ENCODE results near the gene ACSS1.

ACSS1 gene

DNA sequence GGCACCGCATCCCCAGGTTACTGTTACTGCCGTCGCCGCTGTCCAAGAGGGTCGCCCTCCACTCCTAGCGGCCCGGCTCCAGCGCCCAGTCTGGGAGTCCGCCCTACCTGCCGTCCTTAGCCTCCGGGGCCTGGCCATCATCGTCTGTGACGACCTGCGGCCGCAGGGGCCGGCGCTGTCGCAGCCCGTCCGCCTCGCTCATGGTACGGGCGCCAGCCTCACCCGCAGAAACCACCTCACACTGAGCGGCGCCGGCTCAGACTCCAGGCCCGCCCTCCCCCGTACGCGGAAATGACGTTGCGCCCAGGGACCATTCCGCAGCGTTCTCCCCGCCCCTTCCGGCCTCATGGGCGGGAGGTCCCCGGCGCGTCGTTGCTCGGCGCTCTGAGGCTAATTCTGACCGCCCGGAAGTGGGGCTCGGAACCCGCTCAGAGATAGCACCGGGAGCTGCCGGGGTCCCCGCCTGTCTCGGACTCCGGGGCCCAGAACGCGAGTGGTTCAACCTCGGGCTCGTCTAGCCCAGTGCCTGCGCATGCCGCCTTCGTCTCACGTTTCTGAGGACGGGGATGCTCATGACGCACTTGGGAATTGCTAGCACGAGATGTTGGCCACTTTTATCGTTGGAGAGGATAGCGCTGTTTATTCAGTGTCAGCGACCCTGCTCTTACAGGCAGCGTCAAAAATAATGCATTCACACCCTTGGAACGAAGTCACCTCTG lies 65.3 kb downstream of the ACSS1 start, which contains the start of gene APMAP:
Gene APMAP (minus strand): TSS at position 265 of the 719 bp plus-strand sequence. CDS start 63 bp downstream, at position 202.
- DNase-seq (ENCODE audit: low spot score), result peak; percentile 97

- DNase-seq (ENCODE audit: low spot score), result peak; percentile 34
Observed at GRCh38 chr20:24991897-24992486, 65.9 kb downstream of the ACSS1 start.

DNA sequence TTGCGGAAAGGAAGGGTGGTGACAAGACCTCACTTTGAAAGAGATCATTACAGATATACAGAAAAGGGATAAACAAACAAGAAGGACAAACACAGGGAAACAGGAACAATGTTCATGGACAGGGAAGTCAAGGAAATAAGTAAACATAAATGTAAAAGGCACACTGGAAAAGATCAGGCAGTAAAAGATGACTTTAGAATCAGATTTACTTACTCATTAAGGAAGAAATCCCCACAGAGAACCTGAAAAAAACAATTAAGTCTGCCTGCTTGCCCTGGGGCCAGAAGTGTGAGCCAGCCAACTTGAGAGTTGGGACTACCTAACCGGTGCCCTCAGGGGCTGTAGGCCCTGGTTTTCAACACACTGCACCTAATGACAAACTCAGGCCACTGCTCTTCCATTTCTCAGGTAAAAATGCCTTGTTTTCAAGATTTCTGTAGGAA lies 67.1 kb downstream of the ACSS1 start:
- no peak for DNase-seq (ENCODE audit: low spot score)

DNA sequence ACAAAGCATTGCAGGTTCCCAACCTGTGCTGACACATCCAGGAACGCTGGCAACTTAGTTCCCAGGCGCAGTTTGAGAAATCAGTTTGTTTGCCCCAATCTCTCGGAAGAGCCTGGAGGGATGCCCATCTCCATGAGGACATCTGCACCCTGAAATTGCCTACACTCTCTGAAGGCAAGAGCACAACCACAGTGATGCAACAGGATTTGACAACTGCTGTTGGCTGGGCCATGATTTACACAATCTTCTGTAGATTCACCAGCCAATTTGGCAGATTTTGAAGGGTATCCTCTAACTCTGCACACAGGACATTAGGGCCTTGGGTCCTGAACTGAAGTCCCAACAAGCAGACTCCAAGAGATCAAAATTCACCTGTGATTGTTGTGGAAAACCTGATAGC lies 68.8 kb downstream of the ACSS1 start:
- no peak for DNase-seq (ENCODE audit: low spot score)

DNA sequence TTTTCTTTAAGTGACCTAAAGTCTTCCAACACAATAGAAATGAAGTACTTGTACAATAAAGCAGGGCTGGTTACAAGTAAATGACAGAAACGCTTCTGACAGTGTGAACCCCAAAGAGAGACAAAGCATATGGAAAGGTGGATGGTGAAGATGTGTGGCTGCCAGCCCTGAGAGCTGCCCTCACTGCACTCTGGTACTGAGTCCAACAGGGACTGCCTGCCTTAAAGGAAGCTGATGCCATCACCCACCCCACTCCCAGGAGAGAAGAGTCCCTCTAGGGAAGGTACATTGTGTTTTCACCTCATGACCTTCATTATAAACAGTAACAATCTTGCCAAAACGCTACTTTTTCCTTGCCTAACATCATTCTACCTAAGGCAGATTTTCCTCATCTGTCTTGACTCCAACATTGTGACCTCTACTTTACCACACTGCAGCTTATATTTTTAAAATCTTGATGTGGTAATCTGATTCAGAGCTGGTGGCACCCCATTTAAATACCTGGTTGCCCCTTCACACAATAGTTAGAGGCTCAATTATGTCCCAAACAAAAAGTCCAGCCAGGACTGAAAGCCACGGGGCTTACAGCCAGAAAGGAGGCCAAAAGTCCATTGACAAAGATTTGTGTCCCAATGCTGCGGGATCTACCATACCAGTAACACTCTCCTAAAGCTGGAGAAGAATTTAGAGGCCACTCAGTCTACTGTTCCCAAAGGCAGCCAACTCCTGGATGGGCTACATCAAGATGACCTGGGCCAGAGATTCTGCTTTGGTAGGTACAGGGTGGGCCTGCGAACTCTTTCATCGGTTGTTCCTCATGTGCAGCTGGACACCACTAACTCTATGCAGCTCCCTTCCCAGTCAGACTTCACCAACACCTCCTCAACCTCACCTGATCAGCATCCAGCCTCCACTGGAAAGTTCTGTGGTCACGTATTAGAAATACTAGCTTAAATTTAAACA lies 69.8 kb downstream of the ACSS1 start:
- DNase-seq (ENCODE audit: low spot score), result no peak

- no peak for DNase-seq (ENCODE audit: low spot score)
Observed at GRCh38 chr20:24987244-24987643, 70.7 kb downstream of the ACSS1 start.

DNA sequence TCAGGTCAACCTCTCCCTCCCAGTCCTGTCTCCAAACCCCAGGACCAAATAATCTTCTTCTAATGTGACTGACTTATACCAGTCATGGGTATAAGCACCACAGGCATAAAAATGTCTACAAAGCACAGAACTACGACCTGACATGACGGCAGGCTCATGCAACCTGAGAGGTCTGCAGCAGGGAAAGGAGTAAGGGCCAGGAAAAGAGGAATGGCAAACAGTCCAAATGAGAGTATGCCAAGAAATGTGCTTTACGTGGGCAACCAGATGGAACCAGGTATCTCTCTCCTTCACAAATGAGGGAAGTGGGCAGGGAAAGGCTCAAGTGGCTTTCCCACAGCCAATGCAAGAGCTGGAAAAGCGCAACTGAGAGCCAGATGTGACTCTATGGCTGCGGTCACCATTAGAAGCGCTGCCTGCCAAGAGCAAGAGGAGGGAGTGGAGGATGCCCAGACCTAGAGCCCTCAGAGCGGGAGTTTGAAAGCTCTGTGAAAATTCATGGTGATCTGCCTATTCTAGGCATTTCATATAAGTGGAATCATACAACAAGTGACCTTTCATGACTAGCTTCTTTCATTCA lies 71.4 kb downstream of the ACSS1 start:
- DNase-seq (ENCODE audit: low spot score), result no peak

DNA sequence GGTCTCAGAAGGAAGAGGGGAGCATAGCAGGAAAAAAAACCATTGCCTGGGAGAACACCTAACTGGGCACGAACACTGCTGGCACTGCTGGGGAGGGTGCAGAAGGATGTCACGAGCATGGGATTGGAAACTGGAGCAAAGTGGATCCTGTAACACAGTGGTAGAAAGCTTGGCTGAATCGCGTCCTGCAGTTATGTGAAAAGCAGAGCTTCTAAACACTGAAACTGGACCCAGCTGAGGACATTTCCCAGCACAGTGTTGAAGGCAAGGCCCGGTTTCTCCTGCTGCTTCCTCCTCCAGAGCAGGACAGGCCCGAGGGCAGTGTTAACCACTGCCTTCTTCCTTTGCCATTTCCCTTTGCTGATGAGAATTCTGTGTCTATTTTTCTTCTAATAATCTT lies 72.1 kb downstream of the ACSS1 start:
- DNase-seq (ENCODE audit: low spot score), result no peak

- no peak for DNase-seq (ENCODE audit: low spot score)
Observed at GRCh38 chr20:24984961-24985640, 72.8 kb downstream of the ACSS1 start.

DNA sequence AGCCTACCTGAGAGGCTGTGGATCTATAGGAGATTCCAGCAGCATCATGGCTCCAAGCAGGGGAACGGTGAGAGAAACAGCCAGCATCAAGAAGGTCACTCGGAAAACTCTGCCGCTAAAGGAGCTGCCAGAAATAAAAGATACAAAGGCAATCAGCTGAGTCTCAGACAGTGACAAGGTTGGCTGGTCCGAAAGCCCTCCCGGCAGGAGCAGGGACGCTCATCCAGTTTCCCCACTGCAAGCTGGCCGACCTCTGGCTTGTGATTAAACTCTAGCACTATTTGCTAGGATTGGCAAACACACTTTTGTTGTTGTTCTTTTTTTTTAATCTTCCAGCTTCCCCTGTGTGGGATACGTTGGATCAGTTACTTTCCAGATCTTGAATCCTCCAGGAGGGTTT lies 74.0 kb downstream of the ACSS1 start:
- no peak for DNase-seq (ENCODE audit: low spot score)

DNA sequence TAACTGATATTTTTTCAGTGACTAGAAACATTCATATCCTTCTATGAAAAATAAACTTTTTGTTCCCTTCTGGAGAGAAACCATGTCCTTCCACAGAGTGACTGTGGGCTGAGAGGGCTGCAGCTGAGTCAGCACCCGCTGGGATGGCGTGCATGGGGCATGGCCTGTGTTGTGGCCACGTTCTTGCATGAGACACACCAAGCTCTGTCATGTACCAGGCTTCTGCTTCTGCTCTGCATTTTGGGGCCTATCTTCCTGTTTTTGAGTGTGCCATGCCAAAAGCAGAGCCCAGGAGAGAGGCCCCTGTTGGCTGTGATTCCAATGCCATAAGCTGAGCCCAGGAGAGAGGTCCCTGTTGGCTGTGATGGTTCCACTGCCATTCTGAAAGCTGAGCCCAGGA lies 76.1 kb downstream of the ACSS1 start:
- DNase-seq (ENCODE audit: low spot score), result no peak

DNA sequence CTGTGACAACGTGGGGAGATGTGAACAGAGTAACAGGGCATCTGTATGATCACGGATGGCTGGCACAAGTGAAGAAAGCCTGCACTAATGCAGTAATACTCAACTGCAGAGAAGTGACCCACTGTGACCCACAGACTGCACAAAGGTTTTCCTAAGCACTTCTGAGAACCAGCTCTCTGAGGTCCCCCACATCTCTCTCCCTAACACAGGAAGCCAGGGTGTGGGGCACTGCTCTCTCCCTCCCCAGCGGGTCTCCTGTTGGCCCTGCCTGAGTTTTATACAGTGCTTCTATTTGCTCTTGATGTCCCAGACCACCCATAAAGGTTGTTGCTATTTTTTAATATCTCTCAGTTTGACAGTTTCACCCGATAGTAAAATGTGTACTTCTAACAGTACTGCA lies 76.7 kb downstream of the ACSS1 start:
- DNase-seq (ENCODE audit: low spot score), result no peak

GRCh38 chr20:24980291-24981053 lies 77.5 kb downstream of the ACSS1 start:
- DNase-seq (ENCODE audit: low spot score), result no peak

DNA sequence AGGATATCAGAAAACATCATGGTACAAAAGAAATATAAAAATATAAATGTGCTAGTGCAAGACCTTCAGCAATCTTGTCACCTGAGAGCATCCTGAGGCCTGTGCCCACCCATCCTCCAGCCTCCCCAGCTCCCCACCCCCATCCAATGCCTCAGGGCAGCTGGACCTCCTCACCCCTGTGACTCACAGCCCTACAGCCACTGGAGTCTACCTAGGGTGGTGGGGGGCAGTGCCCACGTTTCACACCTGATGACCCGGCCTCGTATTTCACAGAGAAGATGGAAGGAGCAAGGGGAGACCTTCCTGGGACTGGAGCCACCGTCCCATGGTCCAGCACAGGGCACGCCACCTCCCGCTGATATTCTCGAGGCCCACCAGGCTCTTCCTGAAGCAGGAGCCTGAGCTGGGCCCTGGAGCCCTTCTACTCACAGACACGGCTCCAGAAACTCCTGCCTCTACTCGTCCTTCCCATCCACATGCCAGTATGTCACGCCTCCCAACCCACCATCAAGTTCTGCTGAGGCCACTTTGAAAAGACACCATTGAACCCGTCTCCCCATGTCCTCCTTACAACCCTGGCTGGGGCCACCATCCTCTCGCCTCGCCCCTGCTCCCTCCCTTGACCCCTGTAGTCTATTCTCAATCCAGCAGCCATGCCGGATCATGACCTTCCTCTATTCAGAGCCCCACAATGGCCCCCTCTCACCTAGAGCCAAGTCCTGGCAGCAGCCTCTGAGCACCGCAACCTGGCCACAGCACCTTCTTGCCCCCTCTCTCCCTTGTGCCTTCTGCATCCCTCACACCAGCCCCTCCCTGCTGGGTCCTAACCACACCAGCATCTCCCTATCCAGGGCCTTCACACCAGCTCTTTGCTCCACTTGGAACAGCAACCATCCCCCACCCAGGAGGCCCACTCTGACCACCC lies 78.6 kb downstream of the ACSS1 start:
- DNase-seq (ENCODE audit: low spot score), result no peak

DNA sequence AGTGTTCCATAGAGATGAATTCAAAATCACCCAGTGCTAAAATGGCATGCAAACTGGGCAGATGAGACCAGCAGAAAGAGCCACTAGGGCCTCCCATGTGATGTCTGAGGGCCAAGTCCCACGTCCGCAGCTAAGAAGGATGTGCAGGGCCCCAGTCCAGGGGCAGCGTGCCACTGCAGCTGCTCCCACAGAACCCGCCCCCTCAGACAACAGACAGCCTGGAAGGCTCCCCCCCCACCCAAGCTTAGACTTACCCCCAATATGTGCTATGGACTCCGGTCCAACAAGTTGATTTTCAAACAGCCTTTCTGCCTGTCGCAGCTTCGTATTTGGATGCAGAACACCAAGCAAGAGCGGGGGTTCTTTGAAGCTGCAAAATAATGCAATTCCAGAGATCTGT lies 79.4 kb downstream of the ACSS1 start:
- no peak for DNase-seq (ENCODE audit: low spot score)

DNA sequence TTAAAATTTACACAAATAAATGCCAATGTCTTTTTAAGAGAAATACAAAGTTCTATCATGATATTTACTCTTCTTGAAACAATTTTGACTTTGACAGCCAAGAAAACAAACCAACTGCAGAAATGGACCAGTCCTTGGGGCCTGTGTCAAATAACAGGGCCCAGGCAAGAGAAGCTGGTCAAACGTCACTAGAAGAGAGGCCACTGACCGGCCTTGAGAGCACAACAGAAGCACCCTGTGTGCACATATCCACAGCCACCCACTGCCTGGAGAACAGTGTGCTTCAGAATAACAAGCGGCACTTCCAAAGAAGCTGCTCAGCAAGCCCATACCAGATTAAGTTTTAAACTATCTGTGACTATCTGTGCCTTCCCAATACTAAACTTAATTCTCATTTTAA lies 80.1 kb downstream of the ACSS1 start:
- no peak for DNase-seq (ENCODE audit: low spot score)

- DNase-seq (ENCODE audit: low spot score), result no peak
Observed at GRCh38 chr20:24977336-24977735, 80.6 kb downstream of the ACSS1 start.

DNA sequence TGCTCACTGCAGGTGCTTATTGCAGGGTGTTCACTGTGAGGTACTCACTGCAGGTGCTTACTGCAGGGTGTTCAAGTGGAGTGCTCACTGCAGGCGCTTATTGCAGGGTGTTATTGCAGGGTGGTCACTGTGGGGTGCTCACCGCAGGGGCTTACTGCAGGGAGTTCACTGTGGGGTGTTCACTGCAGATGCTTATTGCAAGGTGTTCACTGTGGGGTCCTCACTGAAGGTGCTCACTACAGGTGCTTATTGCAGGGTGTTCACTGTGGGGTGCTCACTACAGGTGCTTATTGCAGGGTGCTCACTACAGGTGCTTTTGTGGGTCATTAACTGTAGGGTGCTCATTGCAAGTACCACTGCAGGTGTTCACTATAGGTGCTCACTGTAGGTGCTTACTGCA lies 85.6 kb downstream of the ACSS1 start:
- no peak for DNase-seq (ENCODE audit: low spot score)

- DNase-seq (ENCODE audit: low spot score), result no peak
Observed at GRCh38 chr20:24971376-24972101, 86.4 kb downstream of the ACSS1 start.
